ENCODE data around the gene PSMC4. TPM values are rescaled to one million over a fixed set of nuclear protein-coding genes. Genes with fewer than 3 reads are reported as not detected.

Gene PSMC4
- total RNA-seq, 1 donor from 2014 or later = 126 TPM

DNA sequence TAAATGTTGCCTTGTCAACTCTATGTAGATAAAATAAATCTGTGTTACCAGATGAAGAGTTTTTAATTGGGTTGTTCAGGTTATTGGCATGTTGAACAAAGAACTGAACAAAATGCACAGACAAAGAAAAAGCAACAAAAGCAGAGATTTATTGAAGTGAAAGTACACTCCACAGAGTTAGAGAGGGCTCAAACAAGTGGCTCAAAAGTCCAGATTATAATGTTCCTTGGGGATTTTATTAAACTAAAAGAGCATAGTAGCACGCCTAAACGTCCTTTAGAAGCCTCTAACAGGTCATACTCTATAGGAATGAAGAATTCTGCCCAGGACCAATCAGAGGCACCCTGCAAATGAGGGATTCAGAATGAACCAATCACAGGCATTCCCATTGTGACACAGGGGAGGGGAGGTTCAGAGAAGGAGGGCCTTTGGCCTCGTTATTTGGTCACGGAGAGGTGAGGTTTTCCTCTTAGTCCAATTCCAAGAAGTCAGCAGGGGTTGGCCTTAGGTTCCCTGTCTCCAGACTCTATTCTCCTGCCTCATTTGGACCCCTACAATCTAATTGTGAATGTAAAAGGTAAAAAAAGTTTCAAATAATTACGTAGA is 12.8 kb downstream of the PSMC4 start:
- no peak overlapping the region for H3K4me3 ChIP-seq (ENCODE audit: low read depth, low read length)
- no peak for DNase-seq (ENCODE audit: low read depth)
- TF ChIP-seq, protein P1, sequence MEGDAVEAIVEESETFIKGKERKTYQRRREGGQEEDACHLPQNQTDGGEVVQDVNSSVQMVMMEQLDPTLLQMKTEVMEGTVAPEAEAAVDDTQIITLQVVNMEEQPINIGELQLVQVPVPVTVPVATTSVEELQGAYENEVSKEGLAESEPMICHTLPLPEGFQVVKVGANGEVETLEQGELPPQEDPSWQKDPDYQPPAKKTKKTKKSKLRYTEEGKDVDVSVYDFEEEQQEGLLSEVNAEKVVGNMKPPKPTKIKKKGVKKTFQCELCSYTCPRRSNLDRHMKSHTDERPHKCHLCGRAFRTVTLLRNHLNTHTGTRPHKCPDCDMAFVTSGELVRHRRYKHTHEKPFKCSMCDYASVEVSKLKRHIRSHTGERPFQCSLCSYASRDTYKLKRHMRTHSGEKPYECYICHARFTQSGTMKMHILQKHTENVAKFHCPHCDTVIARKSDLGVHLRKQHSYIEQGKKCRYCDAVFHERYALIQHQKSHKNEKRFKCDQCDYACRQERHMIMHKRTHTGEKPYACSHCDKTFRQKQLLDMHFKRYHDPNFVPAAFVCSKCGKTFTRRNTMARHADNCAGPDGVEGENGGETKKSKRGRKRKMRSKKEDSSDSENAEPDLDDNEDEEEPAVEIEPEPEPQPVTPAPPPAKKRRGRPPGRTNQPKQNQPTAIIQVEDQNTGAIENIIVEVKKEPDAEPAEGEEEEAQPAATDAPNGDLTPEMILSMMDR (conservative IDR thresholded peaks at IDR 0.05; ENCODE audit: low read depth, low read length) = no peak

DNA sequence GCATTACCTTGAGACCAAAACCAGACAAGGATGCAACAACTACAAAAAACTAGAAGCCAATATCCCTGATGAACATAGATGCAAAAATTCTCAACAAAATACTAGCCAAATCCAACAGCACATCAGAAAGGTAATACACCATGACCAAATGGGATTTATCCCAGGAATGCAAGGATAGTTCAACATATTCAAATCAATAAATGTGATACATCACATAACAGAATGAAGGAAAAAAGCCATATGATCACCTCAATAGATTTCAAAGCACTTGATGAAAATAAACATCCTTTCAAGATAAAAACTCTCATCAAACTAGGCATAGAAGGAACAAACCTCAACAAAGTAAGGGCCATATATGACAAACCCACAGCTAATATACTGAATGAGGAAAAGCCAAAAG is 15.7 kb downstream of the PSMC4 start:
- TF ChIP-seq, protein P1 (conservative IDR thresholded peaks at IDR 0.05; ENCODE audit: low read depth, low read length) = no peak
- no peak overlapping the region for H3K4me3 ChIP-seq (ENCODE audit: low read depth, low read length)
- DNase-seq (ENCODE audit: low read depth) = no peak

DNA sequence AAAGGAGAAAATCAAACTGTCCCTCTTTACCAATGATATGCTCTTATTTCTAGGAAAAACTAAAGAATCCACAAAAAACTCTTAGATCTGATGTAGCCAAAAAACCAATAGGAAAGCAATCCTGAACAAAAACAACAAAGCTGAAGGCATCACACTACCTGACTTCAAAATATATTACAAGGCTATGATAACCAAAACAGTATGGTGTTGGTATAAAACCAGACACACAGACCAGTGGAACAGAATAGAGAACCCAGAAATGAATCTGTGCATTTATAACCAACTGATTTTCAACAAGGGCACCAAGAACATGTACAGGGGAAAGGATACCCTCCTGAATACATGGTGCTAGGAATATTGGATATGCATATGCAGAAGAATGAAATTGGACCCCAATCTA is 16.2 kb downstream of the PSMC4 start:
- H3K4me3 ChIP-seq (ENCODE audit: low read depth, low read length) = no peak overlapping the region
- DNase-seq (ENCODE audit: low read depth) = no peak
- TF ChIP-seq, protein P1 (conservative IDR thresholded peaks at IDR 0.05; ENCODE audit: low read depth, low read length) = no peak

DNA sequence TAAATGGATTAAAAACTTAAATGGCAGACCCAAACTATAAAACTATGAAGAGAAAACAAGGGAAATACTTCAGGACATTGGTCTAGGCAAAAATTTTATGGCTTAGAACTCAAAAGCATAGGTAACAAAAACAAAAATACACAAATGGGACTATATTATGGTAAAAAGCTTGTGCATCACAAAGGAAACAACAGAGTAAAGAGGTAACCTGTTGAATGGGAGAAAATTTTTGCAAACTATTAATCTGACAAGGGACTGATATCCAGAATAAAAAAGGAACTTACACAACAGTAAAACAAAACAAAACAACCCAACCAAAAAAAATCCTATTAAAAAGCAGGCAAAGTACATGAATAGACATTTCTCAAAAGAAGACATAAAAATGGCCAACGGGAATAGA is 16.6 kb downstream of the PSMC4 start:
- TF ChIP-seq, protein P1 (conservative IDR thresholded peaks at IDR 0.05; ENCODE audit: low read depth, low read length) = no peak
- H3K4me3 ChIP-seq (ENCODE audit: low read depth, low read length) = no peak overlapping the region
- no peak for DNase-seq (ENCODE audit: low read depth)

DNA sequence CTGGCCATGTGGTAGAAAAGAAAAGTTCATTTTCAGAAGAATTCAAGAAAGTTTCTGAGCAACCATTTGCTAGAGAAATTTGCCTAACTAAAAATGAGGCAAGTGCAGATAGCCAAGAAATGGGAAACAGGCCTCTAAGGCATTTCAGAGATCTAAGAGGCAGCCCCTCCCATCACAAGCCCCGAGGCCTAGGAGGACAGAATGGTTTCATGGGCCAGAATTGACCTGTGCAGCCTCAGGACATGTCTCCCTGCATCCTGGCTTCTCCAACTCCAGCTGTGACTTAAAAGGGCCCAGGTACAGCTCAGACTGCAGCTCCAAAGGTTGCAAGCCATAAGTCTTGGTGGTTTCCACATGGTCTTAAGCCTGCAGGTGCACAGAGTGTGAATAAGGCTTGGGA is 22.6 kb downstream of the PSMC4 start:
- no peak overlapping the region for H3K4me3 ChIP-seq (ENCODE audit: low read depth, low read length)
- DNase-seq (ENCODE audit: low read depth) = no peak
- TF ChIP-seq, protein P1 (conservative IDR thresholded peaks at IDR 0.05; ENCODE audit: low read depth, low read length) = no peak

DNA sequence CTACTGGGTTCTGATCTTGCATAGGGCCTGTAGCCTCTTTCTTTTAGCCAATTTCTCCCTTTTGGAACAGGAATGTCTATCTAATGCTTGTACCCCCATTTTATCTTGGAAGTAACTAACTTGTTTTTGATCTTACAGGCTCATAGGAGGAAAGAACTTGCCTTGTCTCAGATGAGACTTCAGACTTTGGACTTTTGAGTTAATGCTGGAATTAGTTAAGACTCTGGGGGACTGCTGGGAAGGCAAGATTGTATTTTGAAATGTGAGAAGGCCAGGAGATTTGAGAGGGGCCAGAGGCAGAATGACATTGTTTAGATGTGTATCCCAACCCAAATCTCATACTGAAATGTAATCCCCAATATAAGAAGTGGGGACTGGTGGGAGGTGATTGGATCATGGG is 23.4 kb downstream of the PSMC4 start:
- TF ChIP-seq, protein P1 (conservative IDR thresholded peaks at IDR 0.05; ENCODE audit: low read depth, low read length) = no peak
- no peak for DNase-seq (ENCODE audit: low read depth)
- no peak overlapping the region for H3K4me3 ChIP-seq (ENCODE audit: low read depth, low read length)

DNA sequence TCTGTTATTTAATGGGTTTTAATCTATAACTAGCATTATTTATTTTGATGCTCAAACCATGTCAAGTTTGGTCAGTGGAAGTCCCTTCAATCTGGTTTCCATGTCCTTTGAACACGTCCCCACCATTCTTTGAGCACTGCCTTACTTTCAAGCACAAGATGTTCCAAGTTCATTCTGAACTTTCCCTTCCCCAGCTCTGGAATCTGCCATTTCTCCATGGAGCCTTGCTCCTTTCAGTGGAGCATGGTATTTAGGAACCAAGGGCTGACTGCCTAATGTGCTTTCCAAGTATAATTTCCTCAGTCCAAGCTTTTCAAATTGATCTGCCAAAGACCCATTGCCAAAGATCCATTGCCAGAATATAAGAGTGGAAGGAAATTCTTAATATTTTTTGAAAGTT is 24.8 kb downstream of the PSMC4 start:
- TF ChIP-seq, protein P1 (conservative IDR thresholded peaks at IDR 0.05; ENCODE audit: low read depth, low read length) = no peak
- no peak for DNase-seq (ENCODE audit: low read depth)
- H3K4me3 ChIP-seq (ENCODE audit: low read depth, low read length) = peak overlapping the region; percentile 70
